NCI-H2029 treated with DMSO at 0.1 percent for 48 hours (cell line): ENCODE results near the gene POU5F1.
"Not testable (repeated sequence)": the region's sequence is repeated elsewhere in the genome, so short reads cannot be mapped to it uniquely, and the experiment has no call there.

Experiments
- DNase-seq: peaks from one replicate; lab custom pipeline; 2025; lab: John Stamatoyannopoulos, UW

POU5F1 gene

DNA sequence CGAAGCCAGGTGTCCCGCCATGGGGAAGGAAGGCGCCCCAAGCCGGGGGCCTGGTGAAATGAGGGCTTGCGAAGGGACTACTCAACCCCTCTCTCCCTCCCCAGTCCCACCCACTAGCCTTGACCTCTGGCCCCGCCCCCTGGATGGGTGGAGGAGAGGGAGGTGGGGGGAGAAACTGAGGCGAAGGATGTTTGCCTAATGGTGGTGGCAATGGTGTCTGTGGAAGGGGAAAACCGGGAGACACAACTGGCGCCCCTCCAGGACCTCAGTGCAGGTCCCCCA is at the start of gene POU5F1:
POU5F1 (minus strand) TSS at position 83 of the 282 bp plus-strand sequence; CDS start at position 21, 62 bp downstream.
- DNase-seq: no peak

DNA sequence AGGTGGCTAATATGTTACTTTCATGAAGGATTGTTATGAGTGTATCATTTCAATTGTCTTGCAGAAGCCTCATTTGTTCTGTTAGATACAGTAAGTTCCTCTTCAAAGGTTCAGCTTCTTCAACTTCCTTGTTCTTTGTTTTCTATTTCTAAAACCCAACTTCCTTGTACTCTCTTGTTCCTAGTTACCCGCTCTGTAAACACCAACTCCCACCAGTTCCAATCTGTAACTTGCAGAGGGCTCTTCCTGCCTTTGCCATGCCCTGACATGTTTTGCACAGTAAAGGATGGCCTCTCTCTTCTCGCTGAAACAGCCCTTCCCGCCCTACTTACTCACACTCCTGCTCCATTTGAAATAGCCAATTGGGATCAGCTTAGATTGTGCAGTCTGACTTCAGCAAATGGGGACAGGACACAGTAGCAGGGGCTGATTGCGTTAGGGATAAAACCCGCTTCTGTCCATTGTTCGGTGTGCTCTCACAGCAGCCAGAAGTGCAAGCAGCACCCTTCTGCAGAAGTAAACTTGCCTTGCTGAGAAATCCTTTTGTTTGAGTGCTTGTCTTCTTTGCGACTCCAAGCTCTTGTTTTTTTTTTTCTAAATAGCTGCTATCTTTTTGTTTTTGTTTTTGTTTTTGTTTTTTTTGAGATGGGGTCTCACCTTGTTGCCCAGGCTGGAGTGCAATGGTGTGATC is 45.9 kb upstream of the POU5F1 start:
- DNase-seq: no peak

DNA sequence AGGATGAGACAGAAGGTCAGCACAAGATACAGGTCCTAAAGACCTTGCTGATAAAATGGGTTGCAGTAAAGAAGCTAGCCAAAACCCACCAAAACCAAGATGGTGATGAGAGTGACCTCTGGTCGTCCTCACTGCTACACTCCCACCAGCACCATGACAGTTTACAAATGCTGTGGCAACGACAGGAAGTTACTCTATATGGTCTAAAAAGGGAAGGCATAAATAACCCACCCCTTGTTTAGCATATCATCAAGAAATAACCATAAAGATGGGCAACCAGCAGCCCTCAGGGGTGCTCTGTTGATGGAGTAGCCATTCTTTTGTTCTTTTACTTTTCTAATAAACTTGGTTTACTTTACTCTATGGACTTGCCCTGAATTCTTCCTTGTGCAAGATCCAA is 44.7 kb upstream of the POU5F1 start:
- DNase-seq: not testable (repeated sequence)

DNA sequence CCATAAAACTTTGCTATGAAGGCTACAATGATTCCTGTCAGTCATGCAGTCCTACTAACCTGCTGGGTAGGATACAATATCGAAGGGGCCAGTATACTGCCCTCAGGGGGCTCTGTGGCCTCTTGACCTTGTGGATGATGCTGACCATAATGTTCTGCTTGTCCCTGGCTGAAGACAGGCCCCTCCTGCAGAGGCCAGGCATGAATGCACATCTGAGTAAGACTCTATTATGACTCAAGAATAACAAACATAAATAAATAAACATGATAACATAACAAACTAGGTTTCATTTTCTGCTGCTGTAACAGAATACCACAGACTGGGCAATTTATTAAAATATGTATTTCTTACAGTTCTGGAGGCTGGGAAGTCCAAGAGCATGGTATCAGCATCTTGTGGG is 44.0 kb upstream of the POU5F1 start:
- DNase-seq: no peak

DNA sequence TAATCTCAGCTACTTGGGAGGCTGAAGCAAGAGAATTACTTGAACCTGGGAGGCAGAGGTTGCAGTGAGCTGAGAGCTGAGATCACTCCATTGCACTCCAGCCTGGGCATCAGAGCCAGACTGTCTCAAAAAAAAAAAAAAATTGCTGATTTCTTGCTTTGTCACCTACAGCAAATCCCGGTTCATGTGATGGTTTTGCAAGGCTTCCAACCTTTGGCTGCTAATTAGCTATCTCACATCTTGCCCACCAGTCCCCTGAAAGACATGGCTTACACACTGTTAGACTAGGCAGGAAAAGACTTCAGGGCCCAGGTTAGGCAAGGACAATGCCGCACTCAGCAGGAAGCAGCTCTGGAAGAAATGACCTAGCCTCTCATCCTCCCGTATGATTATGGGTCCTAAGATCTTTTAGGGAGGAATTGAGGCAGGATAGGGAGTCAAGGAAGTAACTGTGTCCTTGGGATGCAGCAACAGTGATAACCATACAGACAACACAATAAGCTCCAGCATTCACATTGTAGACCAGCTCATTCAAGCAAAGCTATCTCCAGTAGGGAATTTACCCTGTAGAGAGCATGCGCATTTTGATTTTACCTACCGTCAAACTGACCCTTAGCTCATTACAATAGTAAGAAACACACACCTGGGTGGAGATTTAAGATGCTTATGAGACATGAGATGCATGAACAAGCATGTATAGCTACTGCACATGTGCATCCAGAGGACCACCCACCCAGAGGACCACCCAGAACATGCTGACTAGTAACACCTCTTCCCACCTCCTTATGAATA is 40.5 kb upstream of the POU5F1 start:
- DNase-seq: no peak

DNA sequence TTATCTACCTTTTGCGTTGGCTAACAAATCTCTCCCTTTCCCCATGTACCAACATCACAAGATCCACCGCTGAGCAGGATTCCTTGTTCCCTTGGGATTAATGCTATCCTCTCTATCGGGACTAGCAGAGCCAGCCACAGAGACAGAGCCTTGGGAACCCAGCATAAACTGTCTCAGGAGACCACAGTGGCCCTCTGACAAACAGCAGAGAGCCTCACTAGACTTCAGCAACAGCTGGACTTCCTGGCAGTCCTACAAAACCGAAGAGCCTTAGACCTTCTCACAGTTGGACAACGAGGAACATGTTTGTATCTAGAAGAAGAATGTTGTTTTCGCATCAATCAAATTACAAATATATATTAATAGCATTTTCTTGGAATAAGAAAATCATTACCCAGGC is 39.6 kb upstream of the POU5F1 start:
- DNase-seq: no peak

DNA sequence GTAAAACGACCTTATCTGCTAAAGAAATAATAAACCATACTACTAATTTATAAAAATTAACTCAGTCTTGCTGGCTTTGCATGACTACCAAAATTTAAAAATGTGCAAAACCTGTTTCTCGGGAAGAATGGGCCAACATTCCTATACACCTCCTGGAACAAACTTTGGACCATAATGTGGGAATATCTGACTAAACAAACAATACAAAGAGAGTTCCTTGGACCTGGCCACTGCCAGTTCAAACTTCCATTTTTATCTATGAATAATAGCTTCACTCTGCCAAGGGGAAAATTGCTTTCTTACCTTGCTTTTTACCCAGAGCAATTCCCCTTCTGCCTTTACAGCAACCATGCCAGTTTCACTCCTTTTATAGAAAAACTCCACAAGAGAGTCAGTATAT is 38.7 kb upstream of the POU5F1 start:
- no peak for DNase-seq

DNA sequence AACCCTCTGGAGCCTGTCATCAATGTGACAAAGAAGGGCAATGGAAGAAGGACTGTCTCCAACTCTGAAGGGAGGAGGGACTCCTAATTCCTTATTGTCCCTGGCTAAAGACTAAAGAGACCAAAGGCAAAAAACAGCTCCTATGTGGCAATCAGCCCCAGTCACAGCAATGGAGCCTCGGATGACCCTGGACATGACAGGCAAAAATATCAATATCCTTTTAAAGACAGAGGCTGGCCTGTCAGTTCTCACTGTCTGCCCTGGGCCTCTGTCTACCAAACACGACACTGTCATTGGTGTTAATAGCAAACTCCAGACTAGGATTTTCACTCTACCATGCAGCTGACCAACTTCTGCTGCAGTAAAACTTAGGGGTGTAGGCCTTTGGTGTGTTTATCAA is 38.0 kb upstream of the POU5F1 start:
- no peak for DNase-seq

DNA sequence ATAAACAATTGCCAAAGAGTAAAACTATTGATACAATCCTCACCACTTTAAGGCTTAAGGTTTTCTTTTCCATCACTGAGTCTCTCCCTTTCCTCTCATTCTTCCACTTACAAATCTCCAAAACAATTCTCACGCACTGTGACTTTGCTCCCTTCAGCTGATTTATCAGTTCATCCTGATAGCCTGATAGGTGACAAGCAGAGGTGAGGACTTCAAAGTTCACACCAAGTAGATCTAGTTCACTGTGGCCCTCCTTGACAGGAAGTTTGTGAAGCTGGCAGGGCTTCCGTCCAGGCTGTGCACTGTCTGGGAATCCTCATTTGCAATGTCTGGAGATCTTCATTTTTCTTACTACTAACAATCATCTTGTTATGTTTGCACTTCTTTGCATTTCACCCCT is 35.2 kb upstream of the POU5F1 start:
- DNase-seq: no peak

DNA sequence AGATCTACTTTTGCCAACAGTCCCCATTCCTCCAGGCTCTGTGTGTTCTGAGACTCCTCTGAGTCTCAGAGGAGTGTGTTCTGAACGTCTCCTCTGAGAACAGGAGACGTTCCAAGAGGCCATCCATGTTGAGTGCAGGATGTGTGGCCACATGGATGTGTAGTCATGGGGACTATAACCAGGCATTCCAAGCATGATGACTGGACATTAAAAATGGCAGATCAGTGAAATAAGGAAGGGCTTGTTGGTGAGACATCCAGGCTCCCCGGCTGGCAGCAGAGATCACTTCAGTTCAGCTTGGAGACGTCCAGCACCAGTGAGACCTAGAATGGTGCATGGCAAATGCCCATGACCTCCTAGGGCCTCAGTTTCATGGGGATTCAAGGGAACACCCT is 34.3 kb upstream of the POU5F1 start:
- DNase-seq: no peak

DNA sequence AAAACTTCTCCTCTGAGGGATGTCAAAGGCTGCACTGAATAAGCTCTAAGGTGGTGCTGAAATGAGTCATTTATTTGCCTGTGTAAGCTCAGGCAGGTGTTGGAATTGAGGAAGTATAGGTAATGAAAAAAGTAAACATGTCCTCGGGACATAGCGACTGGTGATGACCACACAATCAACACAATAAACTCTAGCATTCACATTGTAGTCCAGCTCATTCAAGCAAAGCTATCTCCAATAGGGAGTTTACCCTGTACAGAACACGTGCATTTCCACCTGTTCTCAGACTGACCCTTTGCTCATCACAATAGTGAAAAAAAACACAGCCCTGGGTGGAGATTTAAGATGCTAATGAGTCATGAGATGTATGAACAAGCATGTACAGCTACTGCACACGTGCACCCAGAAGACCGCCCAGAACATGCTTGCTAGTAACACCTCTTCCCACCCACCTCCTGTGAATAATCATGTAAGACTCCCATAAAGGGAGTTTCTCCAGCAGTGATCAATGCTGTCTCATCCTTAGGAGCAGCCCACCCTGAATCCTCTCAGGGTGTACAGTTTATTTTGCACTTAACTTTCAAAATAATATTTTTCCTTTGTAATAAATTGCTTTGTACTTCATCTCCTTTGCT is 33.0 kb upstream of the POU5F1 start:
- peak; percentile 97 for DNase-seq

DNA sequence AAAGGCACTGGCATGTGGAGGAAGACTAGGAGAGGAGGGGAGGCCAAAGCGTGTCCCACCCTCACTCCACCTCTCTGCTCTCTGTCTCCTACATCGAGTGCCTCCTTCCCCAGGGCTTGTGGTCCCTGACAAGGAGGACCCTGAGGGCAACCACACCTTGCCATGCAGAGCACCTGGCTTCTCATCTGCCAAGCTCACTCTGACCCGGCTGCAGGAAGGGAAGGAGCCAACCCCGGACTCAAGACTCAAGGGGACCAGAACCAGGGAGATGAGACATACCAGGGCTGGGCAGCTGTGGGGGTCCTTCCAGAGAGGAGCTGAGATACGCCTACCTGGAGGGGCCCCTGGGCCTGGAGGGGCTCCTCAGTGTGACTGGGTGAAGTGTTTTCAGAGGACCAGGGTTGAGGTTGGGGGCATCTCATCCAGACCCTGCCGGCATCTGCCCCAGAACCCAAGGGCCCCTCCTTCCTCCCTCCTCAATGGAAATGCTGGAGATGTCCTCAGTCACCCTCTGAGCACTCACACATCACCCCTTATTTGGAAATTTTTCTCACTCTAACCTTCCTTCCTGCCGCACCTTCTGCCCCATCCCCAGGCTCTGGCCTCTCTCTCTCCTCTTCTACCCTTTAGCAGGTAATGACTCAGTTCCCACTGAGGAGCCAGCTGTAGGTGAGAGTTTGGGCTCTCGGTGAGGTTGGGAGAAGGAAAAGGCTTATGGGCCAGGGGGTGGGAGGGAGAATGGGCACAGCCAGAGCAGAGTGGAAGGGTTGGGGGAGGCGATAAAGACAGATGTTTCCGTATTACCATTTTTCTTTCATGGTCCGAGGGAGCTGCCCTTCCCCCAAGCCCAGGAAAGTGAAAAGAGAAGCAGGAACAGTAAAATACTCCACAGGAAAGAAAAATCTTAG is 32.0 kb upstream of the POU5F1 start:
- peak; percentile 47 for DNase-seq

DNA sequence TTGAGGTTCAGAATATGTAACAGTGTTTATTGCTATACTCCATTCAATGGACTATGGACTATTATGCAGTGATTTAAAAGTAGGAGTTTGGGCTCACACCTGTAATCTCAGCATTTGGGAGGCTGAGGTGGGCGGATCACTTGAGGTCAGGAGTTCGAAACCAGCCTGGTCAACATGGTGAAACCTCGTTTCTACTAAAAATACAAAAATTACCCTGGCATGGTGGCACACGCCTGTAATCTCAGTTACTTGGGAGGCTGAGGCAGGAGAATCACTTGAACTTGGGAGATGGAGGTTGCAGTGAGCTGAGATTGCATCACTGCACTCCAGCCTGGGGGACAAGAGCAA is 28.6 kb upstream of the POU5F1 start:
- not testable (repeated sequence) for DNase-seq

DNA sequence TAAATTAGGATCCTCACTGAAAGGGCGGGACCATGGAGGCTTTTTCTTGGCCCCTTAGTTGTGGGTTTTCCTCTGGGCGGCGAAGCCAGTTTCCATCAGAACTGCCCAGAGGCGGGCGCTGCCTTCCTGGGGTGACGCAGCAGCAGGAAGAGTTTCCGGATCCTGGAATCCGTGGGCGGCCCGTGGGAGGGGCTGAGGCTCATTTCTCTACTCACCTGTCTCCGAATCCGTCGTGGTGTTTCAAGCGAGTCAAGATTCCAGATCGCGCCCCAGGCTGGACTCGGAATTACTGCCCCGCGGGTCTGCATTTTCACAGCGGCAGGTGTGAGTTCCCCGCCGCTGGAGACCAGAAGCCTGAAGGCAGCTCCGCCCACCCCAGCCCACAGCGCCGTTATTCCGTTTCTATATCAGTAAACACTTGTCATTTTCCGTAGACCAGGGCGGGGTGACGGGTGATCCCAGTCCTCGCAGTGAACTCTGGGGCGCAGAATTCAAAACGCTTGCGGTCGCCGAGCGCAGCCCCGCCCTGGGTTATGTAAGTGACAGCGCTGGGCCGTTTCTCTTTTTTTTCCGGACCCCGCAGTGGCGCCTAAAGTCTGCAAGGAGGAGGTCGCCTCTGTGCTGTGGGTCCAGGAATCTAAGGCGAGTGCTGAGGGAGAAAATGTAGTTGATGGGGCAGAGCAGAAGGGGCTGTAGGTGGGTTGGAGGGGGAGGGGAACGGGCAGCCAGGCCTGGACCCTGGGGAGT is 27.2 kb upstream of the POU5F1 start:
- peak; percentile 82 for DNase-seq

DNA sequence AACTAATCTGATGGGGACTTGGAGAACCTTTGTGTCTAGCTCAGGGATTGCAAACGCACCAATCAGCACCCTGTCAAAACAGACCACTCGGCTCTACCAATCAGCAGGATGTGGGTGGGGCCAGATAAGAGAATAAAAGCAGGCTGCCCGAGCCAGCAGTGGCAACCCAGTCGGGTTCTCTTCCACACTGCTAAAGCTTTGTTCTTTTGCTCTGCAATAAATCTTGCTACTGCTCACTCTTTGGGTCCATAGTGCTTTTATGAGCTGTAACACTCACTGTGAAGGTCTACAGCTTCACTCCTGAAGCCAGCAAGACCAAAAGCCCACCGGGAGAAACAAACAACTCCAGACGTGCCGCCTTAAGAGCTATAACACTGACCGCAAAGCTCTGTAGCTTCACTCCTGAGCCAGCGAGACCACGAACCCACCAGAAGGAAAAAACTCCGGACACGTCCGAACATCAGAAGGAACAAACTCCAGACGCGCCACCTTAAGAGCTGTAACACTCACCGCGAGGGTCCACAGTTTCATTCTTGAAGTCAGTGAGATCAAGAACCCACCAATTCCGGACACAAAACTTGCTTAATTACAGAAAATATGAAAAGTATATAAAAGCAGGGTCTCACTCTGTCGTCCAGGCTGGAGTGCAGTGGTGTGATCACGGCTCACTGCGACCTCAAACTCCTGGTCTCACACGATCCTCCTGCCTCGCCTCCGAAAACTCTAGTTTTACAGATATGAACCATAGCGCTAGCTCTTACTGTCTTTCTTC is 26.0 kb upstream of the POU5F1 start:
- not testable (repeated sequence) for DNase-seq

DNA sequence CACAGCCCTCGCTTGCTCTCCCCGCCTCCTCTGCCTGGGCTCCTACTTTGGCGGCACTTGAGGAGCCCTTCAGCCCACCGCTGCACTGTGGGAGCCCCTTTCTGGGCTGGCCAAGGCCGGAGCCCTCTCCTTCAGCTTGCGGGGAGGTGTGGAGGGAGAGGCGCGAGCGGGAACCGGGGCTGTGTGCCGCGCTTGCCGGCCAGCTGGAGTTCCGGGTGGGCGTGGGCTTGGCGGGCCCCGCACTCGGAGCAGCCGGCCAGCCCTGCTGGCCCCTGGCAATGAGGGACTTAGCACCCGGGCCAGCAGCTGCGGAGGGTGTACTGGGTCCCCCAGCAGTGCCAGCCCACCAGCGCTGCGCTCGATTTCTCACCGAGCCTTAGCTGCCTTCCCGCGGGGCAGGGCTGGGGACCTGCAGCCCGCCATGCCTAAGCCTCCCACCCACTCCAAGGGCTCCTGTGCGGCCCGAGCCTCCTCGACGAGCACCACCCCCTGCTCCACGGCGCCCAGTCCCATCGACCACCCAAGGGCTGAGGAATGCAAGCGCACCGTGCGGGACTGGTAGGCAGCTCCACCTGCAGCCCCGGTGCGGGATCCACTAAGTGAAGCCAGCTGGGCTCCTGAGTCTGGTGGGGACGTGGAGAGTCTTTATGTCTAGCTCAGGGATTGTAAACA is 25.0 kb upstream of the POU5F1 start:
- DNase-seq: not testable (repeated sequence)

DNA sequence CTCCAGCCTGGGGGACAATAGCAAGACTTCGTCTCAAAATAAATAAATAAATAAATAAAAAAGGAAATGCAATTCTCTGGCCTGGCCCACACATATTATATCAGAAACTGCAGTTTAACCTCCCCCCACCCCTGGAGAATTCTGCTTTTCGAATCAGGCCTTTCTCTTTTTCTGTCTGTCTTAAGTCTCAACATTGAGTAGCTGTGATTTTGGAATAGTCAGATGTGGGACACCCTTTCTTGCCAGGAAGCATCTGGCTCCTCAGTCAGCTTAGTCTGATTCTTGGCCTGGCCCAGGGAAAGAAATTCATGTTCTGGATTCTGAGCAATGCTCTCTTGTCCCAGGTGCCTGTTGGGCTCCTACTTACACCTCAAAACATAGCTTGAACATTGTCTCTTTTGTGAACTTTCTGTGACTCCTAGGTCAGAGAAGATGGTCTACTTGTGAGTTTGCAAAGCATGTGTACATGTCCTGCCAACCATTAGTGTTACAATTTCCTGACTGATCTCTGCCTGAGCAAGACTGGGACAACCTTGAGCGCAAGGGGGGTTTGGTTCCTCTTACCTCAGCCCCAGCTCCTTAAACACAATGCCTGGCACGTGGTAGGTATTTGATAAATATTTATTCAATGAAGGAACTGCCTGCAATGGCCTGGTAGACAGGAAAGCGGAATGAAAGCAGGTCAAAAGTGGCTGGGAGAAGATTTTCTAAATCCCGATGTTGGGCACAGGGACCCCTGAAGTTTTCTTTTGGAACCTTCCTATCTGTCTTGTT is 23.8 kb upstream of the POU5F1 start:
- DNase-seq: no peak

DNA sequence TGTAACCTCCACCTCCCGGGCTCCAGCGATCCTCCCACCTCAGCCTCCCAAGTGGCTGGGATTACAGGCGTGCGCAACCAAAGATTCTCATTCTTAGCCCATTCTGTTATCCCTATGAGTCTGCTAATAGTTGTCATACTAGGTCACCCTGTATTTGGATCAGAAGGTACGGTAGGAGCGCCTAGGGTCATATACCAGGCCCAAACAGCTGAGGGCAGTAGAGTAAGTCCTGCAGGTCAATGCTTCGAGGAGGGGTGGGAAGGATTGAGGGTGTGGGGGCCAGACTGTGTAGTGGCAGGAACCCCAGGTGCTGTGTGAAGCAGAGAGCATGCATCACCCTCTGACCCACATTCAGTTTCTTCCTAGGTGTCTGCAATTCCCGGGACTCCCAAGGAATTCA is 22.7 kb upstream of the POU5F1 start:
- DNase-seq: no peak

DNA sequence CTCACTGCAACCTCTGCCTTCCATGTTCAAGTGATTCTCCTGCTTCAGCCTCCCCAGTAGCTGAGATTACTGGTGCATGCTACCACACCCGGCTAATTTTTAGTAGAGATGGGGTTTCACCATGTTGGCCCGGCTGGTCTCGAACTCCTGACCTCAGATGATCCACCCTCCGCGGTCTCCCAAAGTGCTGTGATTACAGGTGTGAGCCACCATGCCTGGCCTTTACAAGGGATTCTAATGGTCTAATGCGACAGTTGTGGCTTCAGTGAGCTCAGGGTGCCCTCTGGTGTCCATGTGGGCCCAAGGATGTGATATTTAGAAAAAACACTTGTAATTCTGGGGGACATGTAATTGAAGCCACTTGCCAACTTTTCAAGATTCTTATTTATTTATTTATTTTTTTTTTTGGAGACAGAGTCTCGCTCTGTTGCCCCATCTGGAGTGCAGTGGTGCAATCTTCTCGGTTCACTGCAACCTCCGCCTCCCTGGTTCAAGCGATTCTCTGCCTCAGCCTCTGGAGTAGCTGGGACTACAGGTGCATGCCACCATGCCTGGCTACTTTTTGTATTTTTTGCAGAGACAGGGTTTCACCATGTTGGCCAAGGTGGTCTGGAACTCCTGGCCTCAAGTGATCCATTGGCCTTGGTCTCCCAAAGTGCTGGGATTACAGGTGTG is 22.1 kb upstream of the POU5F1 start:
- DNase-seq: peak; percentile 69
